HG02938 (cell line): ENCODE results near the gene PUS7L.
A peak's percentile ranks its signal among the peaks of the same experiment; 100 is the strongest.
"Not testable (repeated sequence)": the region's sequence is repeated elsewhere in the genome, so short reads cannot be mapped to it uniquely, and the experiment has no call there.

Experiments
- ATAC-seq: cut with Tn5 transposase; IDR thresholded peaks from one replicate; pipeline ENCODE4 v1.9.1; 2021; ENCODE audit warnings: mild to moderate bottlenecking, moderate library complexity; ENCODE audit not compliant: unreplicated experiment

PUS7L gene

GRCh38 chr12:43751360-43751759 lies 7.2 kb downstream of the PUS7L start:
- ATAC-seq = not testable (repeated sequence)

- ATAC-seq = no peak
Observed at GRCh38 chr12:43750814-43751213, 7.8 kb downstream of the PUS7L start.

- no peak for ATAC-seq
Observed at GRCh38 chr12:43749016-43749415, 9.6 kb downstream of the PUS7L start.

GRCh38 chr12:43744826-43745225 lies 13.8 kb downstream of the PUS7L start:
- ATAC-seq = no peak

GRCh38 chr12:43742106-43742505 lies 16.5 kb downstream of the PUS7L start:
- ATAC-seq = no peak

- ATAC-seq = peak; percentile 81
Observed at GRCh38 chr12:43740511-43741100, 18.0 kb downstream of the PUS7L start.

- no peak for ATAC-seq
Observed at GRCh38 chr12:43737646-43738045, 20.9 kb downstream of the PUS7L start.

- no peak for ATAC-seq
Observed at GRCh38 chr12:43736927-43737440, 21.6 kb downstream of the PUS7L start.

- ATAC-seq = no peak
Observed at GRCh38 chr12:43733687-43734086, 24.9 kb downstream of the PUS7L start.

GRCh38 chr12:43730283-43730682 lies 28.3 kb downstream of the PUS7L start:
- no peak for ATAC-seq

- ATAC-seq = no peak
Observed at GRCh38 chr12:43728698-43729097, 29.9 kb downstream of the PUS7L start.

GRCh38 chr12:43728117-43728516 lies 30.5 kb downstream of the PUS7L start:
- ATAC-seq = no peak

GRCh38 chr12:43723134-43723533 lies 35.5 kb downstream of the PUS7L start:
- no peak for ATAC-seq

GRCh38 chr12:43722621-43723020 lies 36.0 kb downstream of the PUS7L start:
- no peak for ATAC-seq

- no peak for ATAC-seq
Observed at GRCh38 chr12:43711348-43711747, 47.2 kb downstream of the PUS7L start.

GRCh38 chr12:43703772-43704171 lies 54.8 kb downstream of the PUS7L start:
- not testable (repeated sequence) for ATAC-seq

- not testable (repeated sequence) for ATAC-seq
Observed at GRCh38 chr12:43701194-43701593, 57.4 kb downstream of the PUS7L start.

- no peak for ATAC-seq
Observed at GRCh38 chr12:43696154-43696553, 62.4 kb downstream of the PUS7L start.

GRCh38 chr12:43694879-43695278 lies 63.7 kb downstream of the PUS7L start:
- ATAC-seq = no peak

- no peak for ATAC-seq
Observed at GRCh38 chr12:43692064-43692463, 66.5 kb downstream of the PUS7L start.

- ATAC-seq = not testable (repeated sequence)
Observed at GRCh38 chr12:43685491-43685890, 73.1 kb downstream of the PUS7L start.

GRCh38 chr12:43676183-43676813 lies 82.3 kb downstream of the PUS7L start:
- ATAC-seq = peak; percentile 96
